ENCODE results near the gene KRT12.
A peak's percentile ranks its signal among the peaks of the same experiment; 100 is the strongest.

The KRT12 gene

GRCh38 chr17:40866838-40867237 lies at the start of gene KRT12:
Gene KRT12 (minus strand): TSS chr17:40867223. CDS start chr17:40867186, 37 bp downstream.
- Mint-ChIP-seq H3K4me1 (no peaks in the 10 kb centered on the region), H3K27me3 (peaks cover 60% of the 10 kb centered on the region), H3K9me3 (no peaks in the 10 kb centered on the region), H3K27ac (no peak within 1 kb of the TSS), H3K4me3 (no peak within 1 kb of the TSS), H3K36me3 (no peaks in the 10 kb centered on the region)
- no peak for ATAC-seq

- ATAC-seq = no peak
- Mint-ChIP-seq H3K36me3 (no peaks in the 10 kb centered on the region), H3K27ac (no peak overlapping the region), H3K9me3 (no peaks in the 10 kb centered on the region), H3K4me3 (no peak overlapping the region), H3K4me1 (peaks cover 12% of the 10 kb centered on the region), H3K27me3 (peaks cover 17% of the 10 kb centered on the region)
Measured at GRCh38 chr17:40916366-40916765, 49.3 kb upstream of the KRT12 start.

GRCh38 chr17:40915721-40916256 lies 48.8 kb upstream of the KRT12 start:
- H3K9me3 Mint-ChIP-seq = no peaks in the 10 kb centered on the region
- no peaks in the 10 kb centered on the region for H3K36me3 Mint-ChIP-seq
- peaks cover 18% of the 10 kb centered on the region for H3K27me3 Mint-ChIP-seq
- peak overlapping the region; percentile 53 for H3K27ac Mint-ChIP-seq
- peaks cover 12% of the 10 kb centered on the region for H3K4me1 Mint-ChIP-seq
- ATAC-seq = peak; percentile 79
- no peak overlapping the region for H3K4me3 Mint-ChIP-seq

GRCh38 chr17:40915199-40915661 lies 48.2 kb upstream of the KRT12 start:
- Mint-ChIP-seq H3K4me1 (peaks cover 12% of the 10 kb centered on the region), H3K36me3 (no peaks in the 10 kb centered on the region), H3K27me3 (peaks cover 18% of the 10 kb centered on the region), H3K9me3 (no peaks in the 10 kb centered on the region), H3K27ac (peak overlapping the region; percentile 53), H3K4me3 (no peak overlapping the region)
- peak; percentile 54 for ATAC-seq

GRCh38 chr17:40914075-40914855 lies 47.2 kb upstream of the KRT12 start:
- H3K27me3 Mint-ChIP-seq = peaks cover 17% of the 10 kb centered on the region
- H3K9me3 Mint-ChIP-seq = no peaks in the 10 kb centered on the region
- no peak overlapping the region for H3K27ac Mint-ChIP-seq
- no peak for ATAC-seq
- no peaks in the 10 kb centered on the region for H3K36me3 Mint-ChIP-seq
- H3K4me1 Mint-ChIP-seq = peaks cover 12% of the 10 kb centered on the region
- no peak overlapping the region for H3K4me3 Mint-ChIP-seq

GRCh38 chr17:40912486-40913210 lies 45.6 kb upstream of the KRT12 start:
- H3K36me3 Mint-ChIP-seq = no peaks in the 10 kb centered on the region
- H3K9me3 Mint-ChIP-seq = no peaks in the 10 kb centered on the region

GRCh38 chr17:40910441-40910841 lies 43.4 kb upstream of the KRT12 start:
- Mint-ChIP-seq H3K4me3 (no peak overlapping the region), H3K9me3 (no peaks in the 10 kb centered on the region), H3K27me3 (peaks cover 50% of the 10 kb centered on the region), H3K27ac (no peak overlapping the region), H3K4me1 (peaks cover 2% of the 10 kb centered on the region), H3K36me3 (no peaks in the 10 kb centered on the region)
- ATAC-seq = no peak

More at GRCh38 chr17:40912486-40913210, 45.6 kb upstream of the KRT12 start:
- peaks cover 12% of the 10 kb centered on the region for H3K4me1 Mint-ChIP-seq
- no peak overlapping the region for H3K4me3 Mint-ChIP-seq
- no peak for ATAC-seq
- H3K27me3 Mint-ChIP-seq = peaks cover 30% of the 10 kb centered on the region
- no peak overlapping the region for H3K27ac Mint-ChIP-seq

- Mint-ChIP-seq H3K27me3 (peaks cover 54% of the 10 kb centered on the region), H3K36me3 (no peaks in the 10 kb centered on the region), H3K9me3 (no peaks in the 10 kb centered on the region), H3K27ac (no peak overlapping the region), H3K4me1 (no peaks in the 10 kb centered on the region), H3K4me3 (no peak overlapping the region)
- no peak for ATAC-seq
Measured at GRCh38 chr17:40909755-40910154, 42.7 kb upstream of the KRT12 start.

- Mint-ChIP-seq H3K27me3 (peaks cover 58% of the 10 kb centered on the region), H3K4me1 (no peaks in the 10 kb centered on the region), H3K36me3 (no peaks in the 10 kb centered on the region)
Measured at GRCh38 chr17:40909351-40909750, 42.3 kb upstream of the KRT12 start.

GRCh38 chr17:40906613-40907012 lies 39.6 kb upstream of the KRT12 start:
- no peak for ATAC-seq
- Mint-ChIP-seq H3K27me3 (peaks cover 69% of the 10 kb centered on the region), H3K36me3 (no peaks in the 10 kb centered on the region)

More at GRCh38 chr17:40909351-40909750, 42.3 kb upstream of the KRT12 start:
- Mint-ChIP-seq H3K27ac (no peak overlapping the region), H3K4me3 (no peak overlapping the region), H3K9me3 (no peaks in the 10 kb centered on the region)
- peak; percentile 70 for ATAC-seq

GRCh38 chr17:40905370-40905769 lies 38.3 kb upstream of the KRT12 start:
- Mint-ChIP-seq H3K4me3 (no peak overlapping the region), H3K27me3 (peaks cover 77% of the 10 kb centered on the region), H3K4me1 (peaks cover 9% of the 10 kb centered on the region), H3K27ac (no peak overlapping the region), H3K9me3 (no peaks in the 10 kb centered on the region), H3K36me3 (no peaks in the 10 kb centered on the region)
- no peak for ATAC-seq

More at GRCh38 chr17:40906613-40907012, 39.6 kb upstream of the KRT12 start:
- no peak overlapping the region for H3K27ac Mint-ChIP-seq
- H3K4me1 Mint-ChIP-seq = peaks cover 9% of the 10 kb centered on the region
- H3K9me3 Mint-ChIP-seq = no peaks in the 10 kb centered on the region
- no peak overlapping the region for H3K4me3 Mint-ChIP-seq

GRCh38 chr17:40903129-40903847 lies 36.3 kb upstream of the KRT12 start:
- Mint-ChIP-seq H3K9me3 (no peaks in the 10 kb centered on the region), H3K36me3 (no peaks in the 10 kb centered on the region), H3K4me3 (no peak overlapping the region), H3K27ac (peak overlapping the region; percentile 8), H3K4me1 (peaks cover 9% of the 10 kb centered on the region), H3K27me3 (peaks cover 80% of the 10 kb centered on the region)
- peak; percentile 74 for ATAC-seq

- no peak for ATAC-seq
- H3K36me3 Mint-ChIP-seq = no peaks in the 10 kb centered on the region
- no peak overlapping the region for H3K4me3 Mint-ChIP-seq
- peak overlapping the region; percentile 8 for H3K27ac Mint-ChIP-seq
- H3K9me3 Mint-ChIP-seq = no peaks in the 10 kb centered on the region
- peaks cover 9% of the 10 kb centered on the region for H3K4me1 Mint-ChIP-seq
- peaks cover 73% of the 10 kb centered on the region for H3K27me3 Mint-ChIP-seq
Measured at GRCh38 chr17:40902498-40902897, 35.5 kb upstream of the KRT12 start.

GRCh38 chr17:40901981-40902474 lies 35.0 kb upstream of the KRT12 start:
- no peak overlapping the region for H3K27ac Mint-ChIP-seq
- H3K4me3 Mint-ChIP-seq = no peak overlapping the region
- H3K9me3 Mint-ChIP-seq = no peaks in the 10 kb centered on the region
- H3K36me3 Mint-ChIP-seq = no peaks in the 10 kb centered on the region
- peaks cover 68% of the 10 kb centered on the region for H3K27me3 Mint-ChIP-seq
- H3K4me1 Mint-ChIP-seq = peaks cover 9% of the 10 kb centered on the region
- ATAC-seq = no peak
